CD4-positive, alpha-beta T cell treated with Interleukin-21 for 1 hour (primary cell): ENCODE measurements around the gene TP53INP2.
"Not testable (repeated sequence)": the region's sequence is repeated elsewhere in the genome, so short reads cannot be mapped to it uniquely, and the experiment has no call there.

ENCODE experiments used
- DNase-seq: peaks from one replicate; pipeline ENCODE4 v3.0.0-alpha.2; 2020

The TP53INP2 gene

GRCh38 chr20:34706302-34706875 lies 2.2 kb downstream of the TP53INP2 start:
- DNase-seq = no peak

- no peak for DNase-seq
Observed at GRCh38 chr20:34706912-34707784, 3.0 kb downstream of the TP53INP2 start.

GRCh38 chr20:34708621-34709043 lies 4.5 kb downstream of the TP53INP2 start:
- DNase-seq = peak; percentile 59

DNA sequence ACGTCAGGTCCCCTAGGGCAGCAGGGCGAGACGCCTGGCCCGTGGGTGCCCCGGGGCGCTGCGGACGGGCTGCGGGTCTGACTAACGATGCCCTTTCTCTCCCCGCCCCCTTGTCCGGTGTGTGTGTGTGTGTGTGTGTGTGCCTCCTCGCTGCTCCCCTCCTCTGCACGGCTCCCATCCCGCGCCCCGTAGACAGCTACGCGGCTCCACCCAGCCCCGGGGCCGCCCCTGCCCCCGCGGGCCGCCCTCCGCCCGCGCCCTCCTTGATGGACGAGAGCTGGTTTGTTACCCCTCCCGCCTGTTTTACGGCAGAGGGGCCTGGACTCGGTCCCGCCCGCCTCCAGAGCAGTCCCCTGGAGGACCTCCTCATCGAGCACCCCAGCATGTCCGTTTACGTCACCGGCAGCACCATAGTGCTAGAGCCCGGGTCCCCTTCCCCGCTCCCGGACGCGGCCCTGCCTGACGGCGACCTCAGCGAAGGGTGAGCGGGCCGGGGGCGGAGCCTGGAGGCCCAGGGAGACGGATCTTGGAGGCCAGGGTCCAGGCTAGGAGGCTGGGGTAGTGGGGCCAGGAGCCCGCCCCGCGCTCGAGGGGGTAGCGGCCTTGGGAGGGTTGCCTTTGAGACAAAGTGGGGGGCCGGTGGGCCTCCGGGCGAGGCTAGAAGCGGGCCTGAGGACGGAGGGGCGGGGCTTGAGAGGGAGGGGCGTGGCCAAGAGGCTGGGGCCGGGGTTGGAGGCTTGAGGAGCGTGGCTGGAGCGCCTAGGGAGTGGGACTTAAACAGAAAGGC lies 5.1 kb downstream of the TP53INP2 start:
- DNase-seq = peak; percentile 86

GRCh38 chr20:34709831-34710567 lies 5.9 kb downstream of the TP53INP2 start:
- no peak for DNase-seq

DNA sequence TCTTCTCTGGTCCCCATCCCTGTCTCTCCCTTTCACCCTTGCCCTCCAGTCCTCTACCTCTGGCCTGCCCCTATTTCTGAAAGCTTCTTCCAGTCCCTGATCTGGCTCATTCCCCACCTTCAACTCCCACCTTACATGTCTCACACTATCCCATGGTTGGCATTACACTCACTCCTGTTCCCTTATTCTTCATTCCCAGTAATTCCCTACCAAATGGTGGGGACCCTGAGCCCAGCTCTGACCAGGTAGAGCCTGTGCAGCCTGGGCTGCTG lies 6.4 kb downstream of the TP53INP2 start:
- DNase-seq = no peak

GRCh38 chr20:34710861-34711574 lies 6.9 kb downstream of the TP53INP2 start:
- DNase-seq = no peak

DNA sequence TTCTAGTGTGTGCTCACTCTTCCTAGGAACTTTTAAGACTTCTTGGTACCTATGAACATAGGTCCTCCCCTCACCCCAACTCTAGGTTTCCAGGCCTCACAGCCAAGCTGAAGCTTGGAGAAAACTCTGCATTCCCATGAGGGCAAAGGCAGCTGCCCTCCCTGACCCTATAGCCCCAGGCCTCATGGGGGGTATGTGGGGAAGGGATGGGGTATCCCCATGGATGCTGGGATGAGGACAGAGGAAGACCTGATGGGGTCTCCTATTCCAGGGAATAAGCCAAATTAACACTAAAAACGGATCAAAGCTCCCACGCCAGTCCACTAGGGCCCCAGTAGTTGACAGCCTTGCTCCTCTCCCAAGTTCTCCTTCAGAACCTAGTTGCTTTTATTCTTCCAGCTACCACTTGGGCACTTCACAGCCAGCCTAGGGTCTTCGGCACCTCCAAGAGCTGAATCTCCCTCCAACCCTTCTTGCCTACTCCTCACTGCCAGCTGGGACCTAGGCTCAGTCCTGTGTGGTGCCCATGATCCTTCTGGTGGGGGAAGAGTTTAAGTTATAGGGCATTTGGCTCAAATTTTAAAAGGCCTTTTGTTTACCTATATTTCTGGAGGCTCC lies 7.8 kb downstream of the TP53INP2 start:
- DNase-seq = no peak

DNA sequence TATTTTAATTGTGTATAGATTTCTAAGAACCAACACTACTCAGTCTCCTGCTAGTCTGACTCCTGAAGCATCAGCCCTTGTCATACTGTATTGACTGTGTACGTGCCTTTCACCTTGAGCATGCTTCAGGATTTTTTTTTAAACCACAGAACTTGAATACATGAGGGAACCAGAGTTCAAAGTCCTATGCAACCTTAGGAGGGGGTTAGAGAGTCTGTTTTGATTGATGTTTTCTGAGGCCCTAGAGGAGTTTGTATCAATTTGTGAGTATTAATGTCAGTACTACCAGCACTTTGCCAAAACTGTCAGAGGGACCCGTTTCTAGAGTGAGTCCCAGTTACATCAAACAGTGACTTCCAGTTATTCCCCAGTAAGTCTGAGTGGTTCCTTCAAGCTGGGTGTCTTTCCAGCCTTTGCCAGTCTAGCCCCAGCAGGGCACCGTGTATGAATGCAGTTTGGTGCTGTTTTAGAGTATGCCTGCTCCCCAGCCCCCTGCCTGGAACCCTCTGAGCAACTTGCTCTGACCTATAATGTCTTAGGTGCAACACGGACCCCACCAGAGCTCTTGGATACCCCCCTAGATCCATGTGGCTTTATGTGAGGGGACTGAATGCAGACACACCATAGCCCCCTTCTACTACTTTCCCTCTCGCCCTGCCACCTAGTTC lies 8.5 kb downstream of the TP53INP2 start:
- no peak for DNase-seq

- DNase-seq = no peak
Observed at GRCh38 chr20:34713194-34713943, 9.2 kb downstream of the TP53INP2 start.

- DNase-seq = not testable (repeated sequence)
Observed at GRCh38 chr20:34713944-34714515, 9.9 kb downstream of the TP53INP2 start.

DNA sequence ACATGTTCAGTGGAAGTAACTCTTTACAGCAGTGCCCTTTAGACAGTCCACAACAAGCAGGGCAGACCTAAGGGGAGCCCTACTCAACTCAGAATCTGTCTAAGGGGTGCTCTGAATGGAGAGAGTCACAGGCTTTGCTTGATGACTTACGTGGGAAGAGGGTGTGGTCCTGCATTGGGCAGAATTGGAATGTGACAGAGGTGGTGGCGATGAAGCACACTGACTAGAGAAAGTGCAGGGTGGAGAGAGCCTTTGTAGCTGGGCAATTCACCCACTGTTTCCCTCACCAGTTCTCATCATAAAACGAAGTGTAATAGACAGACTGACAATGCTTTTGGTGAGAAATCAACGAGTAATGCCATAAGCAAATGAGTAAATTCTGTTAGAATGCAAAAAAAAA lies 11.2 kb downstream of the TP53INP2 start:
- no peak for DNase-seq

DNA sequence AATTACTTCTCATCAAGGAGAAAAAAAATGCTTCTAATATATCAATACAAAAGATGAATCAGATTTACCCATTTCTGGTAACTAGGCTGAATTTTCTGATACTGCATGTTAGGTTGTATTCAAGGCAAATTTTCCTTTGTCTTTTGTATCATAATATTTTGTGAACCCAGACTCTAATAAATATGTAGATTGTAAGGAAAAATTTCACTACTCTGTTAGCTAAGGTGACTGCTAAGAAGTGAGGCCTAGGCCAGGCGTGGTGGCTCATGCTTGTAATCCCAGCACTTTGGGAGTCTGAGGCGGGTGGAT lies 12.7 kb downstream of the TP53INP2 start:
- no peak for DNase-seq

DNA sequence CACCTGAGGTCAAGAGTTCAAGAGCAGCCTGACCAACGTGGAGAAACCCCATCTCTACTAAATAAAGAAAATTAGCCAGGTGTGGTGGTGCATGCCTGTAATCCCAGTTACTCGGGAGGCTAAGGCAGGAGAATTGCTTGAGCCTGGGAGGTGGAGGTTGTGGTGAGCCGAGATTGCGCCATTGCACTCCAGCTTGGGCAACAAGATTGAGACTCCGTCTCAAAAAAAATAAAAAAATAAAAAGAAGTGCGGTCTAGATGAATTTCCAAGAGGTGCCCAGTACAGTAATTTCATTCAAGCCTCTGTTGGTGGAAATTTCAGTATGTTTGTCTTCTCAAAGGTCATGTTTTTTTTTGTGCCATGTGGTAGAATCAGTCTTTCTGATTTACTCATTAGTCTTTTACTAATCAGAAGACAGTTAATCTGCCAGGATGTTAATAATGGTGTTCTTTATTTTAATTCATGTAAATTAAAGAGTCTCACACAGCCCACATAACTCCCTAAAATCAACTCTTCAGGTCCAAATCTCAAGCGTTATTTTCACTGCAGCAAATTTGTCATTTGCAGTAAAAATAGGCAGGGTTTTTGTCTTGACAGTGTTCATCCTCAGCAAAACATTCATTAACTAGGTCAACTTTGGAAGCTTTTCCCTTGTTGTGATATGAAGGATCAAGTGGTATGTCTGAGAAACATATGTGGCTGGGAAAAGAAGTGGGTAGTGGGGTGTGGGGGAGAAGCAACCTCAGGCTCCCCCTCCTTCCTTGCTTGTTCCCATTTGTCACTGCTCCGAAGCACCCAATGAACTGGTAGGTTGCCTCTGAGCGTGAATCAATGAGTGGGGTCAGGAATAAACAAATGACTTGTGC lies 13.3 kb downstream of the TP53INP2 start:
- no peak for DNase-seq

DNA sequence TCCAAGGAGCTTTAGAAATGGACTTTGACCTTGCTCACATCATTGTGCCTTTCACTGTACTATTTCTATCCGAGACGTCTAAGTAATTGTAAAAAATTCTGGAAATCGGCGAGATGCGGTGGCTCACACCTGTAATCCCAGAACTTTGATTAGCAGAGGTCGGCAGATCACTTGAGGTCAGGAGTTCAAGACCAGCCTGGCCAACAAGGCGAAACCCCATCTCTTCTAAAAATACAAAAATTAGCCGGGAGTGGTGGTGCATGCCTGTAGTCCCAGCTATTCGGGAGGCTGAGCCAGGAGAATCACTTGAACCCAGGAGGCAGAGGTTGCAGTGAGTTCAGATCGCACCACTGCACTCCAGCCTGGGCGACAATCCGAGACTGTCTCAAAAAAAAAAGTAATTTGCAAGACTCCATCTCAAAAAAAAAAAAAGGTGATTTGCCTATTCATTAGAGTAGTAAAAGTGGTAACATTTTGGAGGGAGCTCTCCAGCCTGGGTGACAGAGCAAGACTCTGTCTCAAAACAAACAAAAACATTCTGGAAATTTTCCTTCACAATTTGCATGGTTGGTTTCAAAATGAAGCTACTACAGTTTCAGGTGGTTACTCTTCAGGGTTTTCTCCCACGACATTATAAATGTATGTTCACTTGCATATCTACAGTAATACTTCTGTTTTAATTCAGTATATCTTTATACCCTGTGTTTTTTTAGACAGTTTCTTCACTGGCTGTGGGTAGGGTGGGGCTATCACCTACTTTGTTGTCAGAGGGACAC lies 15.3 kb downstream of the TP53INP2 start:
- not testable (repeated sequence) for DNase-seq

- DNase-seq = no peak
Observed at GRCh38 chr20:34720266-34720665, 16.1 kb downstream of the TP53INP2 start.

DNA sequence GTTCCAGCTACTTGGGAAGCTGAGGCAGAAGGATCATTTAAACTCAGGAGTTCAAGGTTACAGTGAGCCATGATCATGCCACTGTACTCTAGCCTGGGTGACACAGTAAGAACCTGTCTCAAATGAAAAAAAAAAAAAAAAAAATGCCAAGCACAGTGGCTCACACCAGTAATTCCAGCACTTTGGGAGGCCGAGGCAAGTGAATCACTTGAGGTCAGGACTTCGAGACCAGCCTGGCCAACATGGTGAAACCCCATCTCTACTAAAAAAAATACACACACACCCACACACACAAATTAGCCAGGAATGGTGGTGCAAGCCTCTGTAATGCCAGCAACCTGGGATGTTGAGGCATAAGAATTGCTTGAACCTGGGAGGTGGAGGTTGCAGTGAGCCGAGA lies 18.4 kb downstream of the TP53INP2 start:
- DNase-seq = not testable (repeated sequence)

DNA sequence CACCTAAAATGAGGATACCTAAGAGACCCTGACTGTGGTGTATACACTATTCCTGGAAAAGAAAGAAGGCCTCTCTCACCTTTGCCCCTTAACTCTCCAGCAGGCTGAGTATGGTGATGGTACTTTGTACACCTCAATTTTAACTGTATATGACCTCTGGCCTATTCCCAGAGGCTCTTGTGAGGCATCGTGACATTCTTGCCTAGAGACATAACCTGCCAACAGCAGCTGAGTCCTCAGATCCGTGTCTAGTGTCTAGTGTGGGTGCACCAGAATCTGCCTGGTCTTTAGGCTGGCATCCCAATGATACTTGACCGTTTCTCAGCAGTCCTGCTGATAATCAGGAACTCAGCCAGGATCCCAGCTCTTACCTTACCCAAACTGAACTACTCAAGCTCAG lies 20.0 kb downstream of the TP53INP2 start:
- no peak for DNase-seq

- DNase-seq = no peak
Observed at GRCh38 chr20:34729416-34729815, 25.3 kb downstream of the TP53INP2 start.
